CD4-positive, CD25-positive, alpha-beta regulatory T cell (primary cell): ENCODE measurements around the gene FLAD1. TPM values are rescaled to one million over a fixed set of nuclear protein-coding genes. Genes with fewer than 3 reads are reported as not detected.
"Not testable (repeated sequence)": the region's sequence is repeated elsewhere in the genome, so short reads cannot be mapped to it uniquely, and the experiment has no call there.

Experiments used
- ATAC-seq, 2 donors: fragments of 150-1000 bp; cut with Tn5 transposase; one replicate each; pipeline ENCODE4 v1.10.0; 2021; ENCODE audit warnings: low read depth in 2 of 2, moderate number of reproducible peaks in 2 of 2, moderate library complexity in 1 of 2
- DNase-seq, 3 donors: peaks; one replicate each; pipeline versions ENCODE4 v3.0.0 to v3.0.0-alpha.2; 2012 to 2022; ENCODE audit warnings: mixed read lengths in 1 of 3
- H3K27ac ChIP-seq: one replicate; pipeline ENCODE4 v1.7.0; 2013; ENCODE audit warnings: mild to moderate bottlenecking, low read length; ENCODE audit not compliant: insufficient read depth, poor library complexity, severe bottlenecking
- H3K27me3 ChIP-seq: one replicate; pipeline ENCODE4 v1.7.0; 2013; ENCODE audit warnings: low read length; ENCODE audit not compliant: control insufficient read depth, insufficient read depth
- H3K36me3 ChIP-seq: one replicate; pipeline ENCODE4 v1.7.0; 2013; ENCODE audit warnings: mild to moderate bottlenecking, low read length, moderate library complexity; ENCODE audit not compliant: control insufficient read depth, insufficient read depth
- H3K4me1 ChIP-seq: 2 replicates; pipeline ENCODE4 v1.7.0; 2013; ENCODE audit warnings: mild to moderate bottlenecking, low read length; ENCODE audit not compliant: insufficient read depth, control insufficient read depth, poor library complexity, severe bottlenecking
- H3K4me3 ChIP-seq: one replicate; pipeline ENCODE4 v1.7.0; 2013; ENCODE audit warnings: low read depth, mild to moderate bottlenecking, low read length, moderate library complexity
- H3K9me3 ChIP-seq, 2 experiments: 1 replicate in 1 of 2; 2 replicates in 1 of 2; pipeline ENCODE4 v1.7.0; 2013; ENCODE audit warnings: low read length in 2 of 2, mild to moderate bottlenecking in 1 of 2, moderate library complexity in 1 of 2; ENCODE audit not compliant: control insufficient read depth in 2 of 2
- H3K27ac Mint-ChIP-seq, 3 donors: one replicate each; pipeline ENCODE4 v1.8.0; 2020 to 2022; ENCODE audit warnings: mild to moderate bottlenecking in 3 of 3, mixed read lengths in 3 of 3, moderate library complexity in 2 of 3
- H3K27me3 Mint-ChIP-seq: one replicate; pipeline ENCODE4 v1.8.0; 2022; ENCODE audit warnings: mild to moderate bottlenecking, mixed read lengths
- H3K36me3 Mint-ChIP-seq: one replicate; pipeline ENCODE4 v1.8.0; 2020; ENCODE audit warnings: mixed read lengths
- H3K4me1 Mint-ChIP-seq, 4 donors: one replicate each; pipeline ENCODE4 v1.8.0; 2020 to 2022; ENCODE audit warnings: mixed read lengths in 4 of 4, mild to moderate bottlenecking in 1 of 4
- H3K4me3 Mint-ChIP-seq, 4 donors: one replicate each; pipeline ENCODE4 v1.8.0; 2020 to 2022; ENCODE audit warnings: mild to moderate bottlenecking in 4 of 4, mixed read lengths in 4 of 4, moderate library complexity in 3 of 4
- H3K9me3 Mint-ChIP-seq, 7 donors: one replicate each; pipeline ENCODE4 v1.8.0; 2020 to 2022; ENCODE audit warnings: mixed read lengths in 7 of 7, mild to moderate bottlenecking in 3 of 7, moderate library complexity in 2 of 7
- polyA plus RNA-seq, 4 donors: library from polyadenylated mRNA; unstranded; fragments of 300-500 nt; fragmentation: Illumina TruSeq; gene quantifications; one replicate each; pipeline ENCODE4 v1.2.3, GENCODE V29; 2021
- total RNA-seq: library from RNA; stranded (reverse); gene quantifications from one replicate; pipeline ENCODE4 v1.2.3, GENCODE V29; 2022

The FLAD1 gene
- total and polyA plus RNA-seq, 5 donors from 2014 or later, result 39.1 to 60.3 (median 42.6) TPM

DNA sequence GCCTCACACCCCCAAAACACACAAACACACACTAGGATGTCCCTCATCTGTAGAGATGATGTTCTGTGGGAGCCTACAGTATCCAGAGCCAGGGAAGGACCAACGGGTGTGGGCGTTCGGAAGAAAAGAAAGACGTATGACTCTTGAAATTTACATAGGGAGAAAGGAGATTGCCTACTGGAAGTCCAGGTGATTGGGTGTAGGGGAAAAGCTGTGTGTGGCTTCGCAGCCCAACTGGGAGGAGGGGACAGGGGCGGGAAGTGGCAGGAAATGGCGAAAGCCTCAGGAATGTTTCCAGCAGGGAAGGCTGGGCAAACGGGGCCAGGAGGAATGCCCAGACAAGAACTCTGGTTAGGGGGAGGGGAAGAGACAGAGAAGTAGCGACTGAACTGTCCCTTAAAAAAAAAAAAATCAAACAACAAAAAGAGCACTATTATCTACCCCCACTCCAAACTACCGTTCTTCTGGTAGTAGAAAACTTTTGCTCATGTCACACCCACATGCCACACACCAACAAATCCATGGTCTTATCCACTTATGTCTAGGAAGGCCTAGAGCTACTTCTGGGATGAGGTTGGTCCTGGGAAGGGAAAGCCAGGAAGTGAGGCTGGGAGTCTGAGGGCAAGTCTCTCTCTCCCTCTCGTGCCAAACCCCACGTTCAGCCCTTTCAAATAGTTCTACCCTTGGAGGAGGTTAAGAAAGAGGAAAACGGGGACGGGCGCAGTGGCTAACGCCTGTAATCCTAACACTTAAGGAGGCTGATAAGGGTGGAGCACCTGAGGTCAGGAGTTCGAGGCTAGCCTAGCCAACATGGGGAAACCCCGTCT, 10.4 kb upstream of the FLAD1 start:
- H3K4me1 Mint-ChIP-seq, result peaks cover 0 to 42% (median 31%) of the 10 kb centered on the region in 4 donors
- H3K27ac Mint-ChIP-seq, result peak overlapping the region in 1 of 3 donors; percentile 79
- H3K4me3 Mint-ChIP-seq, result peak overlapping the region in 1 of 4 donors; percentile 73
- H3K36me3 ChIP-seq, result peaks cover 13% of the 10 kb centered on the region
- H3K4me1 ChIP-seq, result peaks cover 50% of the 10 kb centered on the region
- H3K9me3 Mint-ChIP-seq, result no peaks in the 10 kb centered on the region
- H3K27me3 ChIP-seq, result no peaks in the 10 kb centered on the region
- no peaks in the 10 kb centered on the region for H3K9me3 ChIP-seq
- DNase-seq (no peak), ATAC-seq (no peak)
- H3K27ac ChIP-seq, result peak overlapping the region; percentile 98
- H3K4me3 ChIP-seq, result peak overlapping the region; percentile 22
- H3K27me3 Mint-ChIP-seq, result no peaks in the 10 kb centered on the region
- H3K36me3 Mint-ChIP-seq, result peaks cover 4% of the 10 kb centered on the region

DNA sequence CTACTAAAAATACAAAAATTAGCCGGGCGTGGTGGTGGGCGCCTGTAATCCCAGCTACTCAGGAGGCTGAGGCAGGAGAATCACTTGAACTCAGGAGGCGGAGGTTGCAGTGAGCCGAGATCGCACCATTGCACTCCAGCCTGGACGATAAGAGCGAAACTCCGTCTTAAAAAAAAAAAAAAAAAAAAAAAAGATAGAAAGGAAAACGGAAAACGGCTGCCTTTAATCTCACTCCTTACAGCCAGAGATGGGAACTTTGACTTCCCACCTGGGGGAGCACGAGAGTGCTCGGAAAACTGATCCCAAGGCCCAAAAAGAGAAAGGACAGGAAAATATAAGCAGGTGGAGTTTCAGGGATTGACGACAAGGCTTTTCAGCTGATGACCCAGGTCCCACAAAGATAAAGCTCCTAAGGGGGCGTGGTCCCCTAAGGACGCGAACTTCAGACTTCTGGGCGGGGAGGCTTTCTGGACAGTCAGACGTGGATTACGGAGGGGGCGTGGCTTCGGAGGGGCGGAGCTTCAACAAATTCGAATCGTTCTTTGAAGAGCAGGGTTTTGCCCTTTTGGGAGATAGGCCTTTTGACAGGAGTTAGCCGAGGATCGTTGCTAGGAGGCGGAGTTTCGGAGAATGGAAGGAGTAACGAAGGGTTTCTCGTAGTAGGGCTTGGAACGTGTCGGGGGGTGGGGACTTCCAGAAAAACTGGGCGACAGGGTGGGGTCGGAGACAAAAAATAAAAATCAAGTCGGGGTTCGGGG, 9.6 kb upstream of the FLAD1 start:
- peaks cover 50% of the 10 kb centered on the region for H3K4me1 ChIP-seq
- peak overlapping the region; percentile 98 for H3K27ac ChIP-seq
- Mint-ChIP-seq H3K36me3 (peaks cover 4% of the 10 kb centered on the region), H3K27me3 (no peaks in the 10 kb centered on the region), H3K4me1 (peaks cover 0 to 37% (median 26%) of the 10 kb centered on the region in 4 donors), H3K9me3 (no peaks in the 10 kb centered on the region), H3K4me3 (no peak overlapping the region), H3K27ac (peak overlapping the region in 1 of 3 donors; percentile 78)
- peak overlapping the region; percentile 90 for H3K4me3 ChIP-seq
- H3K36me3 ChIP-seq, result peaks cover 5% of the 10 kb centered on the region
- ATAC-seq, result no peak
- H3K27me3 ChIP-seq, result no peaks in the 10 kb centered on the region
- H3K9me3 ChIP-seq, result no peaks in the 10 kb centered on the region
- DNase-seq, result peak; percentile 83 to 93 (median 89)

DNA sequence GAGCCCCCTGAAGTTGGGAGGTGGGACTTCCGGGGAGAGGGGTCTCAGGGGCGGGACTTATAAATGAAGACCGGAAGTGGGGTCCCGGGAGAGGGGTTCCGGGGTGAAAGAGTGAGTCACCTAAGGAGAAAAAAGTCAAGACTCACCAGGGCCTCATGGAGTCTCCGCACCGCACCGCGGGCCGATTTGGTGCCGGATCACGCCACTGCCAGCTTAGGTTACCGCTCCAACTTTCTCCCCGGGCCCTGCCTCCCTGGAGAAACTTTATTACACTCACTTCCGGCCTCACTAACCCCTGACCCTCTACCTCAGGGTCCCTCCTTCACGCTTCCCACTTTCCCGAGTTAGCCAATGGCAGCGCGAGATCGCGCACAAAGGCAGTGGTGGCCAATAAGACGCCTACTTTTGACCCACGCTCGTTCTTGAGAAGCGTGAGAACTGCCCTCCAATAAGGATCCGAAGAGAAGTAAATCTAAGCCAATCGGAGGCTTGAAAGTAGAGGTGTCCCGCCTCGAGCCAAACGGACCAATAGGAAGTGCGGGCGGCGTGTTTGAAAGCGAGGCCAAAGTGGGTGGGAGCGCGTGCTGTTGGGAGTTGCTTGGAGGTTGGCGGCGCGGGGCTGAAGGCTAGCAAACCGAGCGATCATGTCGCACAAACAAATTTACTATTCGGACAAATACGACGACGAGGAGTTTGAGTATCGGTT, 8.9 kb upstream of the FLAD1 start, which contains the start of gene CKS1B:
Gene CKS1B, plus strand, starts transcription at position 580 of the 706 bp plus-strand sequence. Its CDS starts 65 bp downstream, at position 645.
- no peaks in the 10 kb centered on the region for H3K27me3 Mint-ChIP-seq
- Histone ChIP-seq H3K9me3 (no peaks in the 10 kb centered on the region), H3K4me1 (peaks cover 50% of the 10 kb centered on the region), H3K27me3 (no peaks in the 10 kb centered on the region), H3K36me3 (no peaks in the 10 kb centered on the region), H3K27ac (peak within 1 kb of the TSS; percentile 98), H3K4me3 (peak within 1 kb of the TSS; percentile 95)
- H3K36me3 Mint-ChIP-seq, result peaks cover 4% of the 10 kb centered on the region
- peaks cover 0 to 33% (median 25%) of the 10 kb centered on the region in 4 donors for H3K4me1 Mint-ChIP-seq
- no peak within 1 kb of the TSS for H3K4me3 Mint-ChIP-seq
- DNase-seq, result peak; percentile 92 to 99 (median 99)
- H3K9me3 Mint-ChIP-seq, result no peaks in the 10 kb centered on the region
- H3K27ac Mint-ChIP-seq, result no peak within 1 kb of the TSS
- peak; percentile 89 to 91 for ATAC-seq

DNA sequence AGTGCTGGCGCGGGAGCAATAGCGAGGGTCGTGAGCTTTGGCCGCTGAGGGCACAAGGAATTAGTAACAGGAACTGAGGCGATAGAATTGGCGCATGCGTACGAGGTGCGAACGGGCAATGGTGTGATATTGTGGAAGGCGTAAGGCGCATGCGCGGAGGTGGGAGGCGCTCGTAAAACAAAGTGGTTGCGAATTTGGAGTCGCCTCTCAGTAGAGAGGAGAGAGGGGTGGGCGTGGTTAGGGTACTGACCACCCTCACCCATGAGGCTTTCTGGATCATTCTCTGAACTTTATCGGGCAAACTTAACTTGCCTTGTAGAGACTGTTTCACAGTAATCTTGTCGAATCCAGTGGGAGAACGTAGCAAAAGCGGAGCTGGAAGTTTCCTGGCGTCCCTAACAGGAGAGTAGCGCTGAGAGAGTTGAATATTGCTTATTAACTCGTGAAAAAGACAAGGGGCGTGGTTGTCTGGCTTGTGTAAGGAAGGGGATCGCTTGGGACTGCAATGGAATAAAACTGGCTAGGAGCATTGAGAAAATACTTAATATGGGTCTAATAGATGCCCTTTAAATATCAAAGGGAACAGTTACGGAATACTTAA, 8.2 kb upstream of the FLAD1 start:
- H3K27ac ChIP-seq, result peak overlapping the region; percentile 98
- H3K4me1 ChIP-seq, result peaks cover 50% of the 10 kb centered on the region
- H3K36me3 ChIP-seq, result no peaks in the 10 kb centered on the region
- Mint-ChIP-seq H3K9me3 (no peaks in the 10 kb centered on the region), H3K36me3 (peaks cover 7% of the 10 kb centered on the region), H3K4me1 (peaks cover 0 to 27% (median 21%) of the 10 kb centered on the region in 4 donors), H3K4me3 (no peak overlapping the region), H3K27ac (no peak overlapping the region), H3K27me3 (no peaks in the 10 kb centered on the region)
- no peaks in the 10 kb centered on the region for H3K27me3 ChIP-seq
- ATAC-seq, result peak; percentile 26 to 39
- H3K9me3 ChIP-seq, result no peaks in the 10 kb centered on the region
- peak overlapping the region; percentile 95 for H3K4me3 ChIP-seq
- DNase-seq, result peak; percentile 93 to 97 (median 97)

DNA sequence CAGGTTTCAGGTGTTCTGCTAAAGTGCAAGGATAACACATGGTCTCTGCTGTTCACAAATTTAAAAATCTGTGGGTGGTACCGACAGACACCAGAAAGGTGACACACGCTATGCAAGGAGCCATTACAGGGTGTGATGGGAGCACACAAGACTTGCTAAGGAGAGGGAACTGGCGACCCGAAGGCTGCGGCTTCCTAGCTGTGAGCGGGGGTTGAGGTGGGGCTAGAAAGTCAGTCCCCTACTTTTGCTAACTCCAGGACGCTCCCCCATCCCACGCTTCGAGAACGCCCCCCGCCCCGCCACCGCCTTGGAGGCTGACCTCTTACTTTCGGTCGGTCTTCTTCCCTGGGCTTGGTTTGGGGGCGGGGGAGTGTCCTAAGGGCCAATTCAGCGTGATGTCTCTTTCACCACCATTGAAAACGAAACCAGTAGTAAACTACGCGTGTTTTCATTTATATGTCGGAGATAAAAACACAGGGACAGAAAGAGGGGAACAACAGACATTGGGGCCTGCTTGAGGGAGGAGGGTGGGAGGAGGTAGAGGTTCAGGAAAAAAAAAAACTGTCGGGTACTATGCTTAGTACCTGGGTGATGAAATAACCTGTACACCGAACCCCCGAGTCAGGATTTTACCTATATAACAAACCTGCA, 7.6 kb upstream of the FLAD1 start:
- Mint-ChIP-seq H3K27ac (no peak overlapping the region), H3K4me3 (no peak overlapping the region), H3K9me3 (no peaks in the 10 kb centered on the region), H3K27me3 (no peaks in the 10 kb centered on the region), H3K36me3 (peaks cover 7% of the 10 kb centered on the region), H3K4me1 (peaks cover 0 to 27% (median 21%) of the 10 kb centered on the region in 4 donors)
- Histone ChIP-seq H3K9me3 (no peaks in the 10 kb centered on the region), H3K4me3 (peak overlapping the region; percentile 95), H3K4me1 (peaks cover 47% of the 10 kb centered on the region), H3K36me3 (no peaks in the 10 kb centered on the region), H3K27me3 (no peaks in the 10 kb centered on the region), H3K27ac (peak overlapping the region; percentile 98)
- DNase-seq (peak; percentile 38 to 75 (median 48)), ATAC-seq (no peak)

GRCh38 chr1:154977762-154978161, 5.4 kb upstream of the FLAD1 start:
- H3K27ac ChIP-seq, H3K4me3 ChIP-seq, H3K27me3 ChIP-seq, H3K9me3 Mint-ChIP-seq, ATAC-seq, H3K9me3 ChIP-seq, H3K36me3 ChIP-seq, H3K27me3 Mint-ChIP-seq, H3K4me1 Mint-ChIP-seq, DNase-seq, H3K36me3 Mint-ChIP-seq: not testable (repeated sequence)
- peaks cover 33% of the 10 kb centered on the region for H3K4me1 ChIP-seq
- H3K27ac Mint-ChIP-seq, result peak overlapping the region in 1 of 3 donors; percentile 48
- peak overlapping the region in 3 of 4 donors; percentile 20 to 35 (median 22) for H3K4me3 Mint-ChIP-seq

DNA sequence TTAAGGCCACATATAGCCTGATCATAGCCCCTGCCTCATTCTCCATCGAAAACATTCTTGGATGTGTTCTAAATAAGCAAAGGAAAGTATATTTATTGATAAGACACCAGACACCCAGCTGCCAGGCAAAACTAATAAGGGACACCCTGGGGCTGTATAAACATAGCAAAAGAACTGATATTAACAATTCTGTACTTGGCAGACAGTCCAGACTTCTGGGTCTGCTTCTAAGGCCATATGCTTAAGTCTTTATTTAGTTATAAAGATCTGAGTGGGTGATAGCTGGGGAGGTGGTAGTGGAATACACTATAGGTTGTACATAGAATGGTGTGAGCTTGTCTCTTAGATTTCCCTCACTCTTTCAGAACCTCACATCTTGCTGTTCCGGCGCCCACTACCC, 4.8 kb upstream of the FLAD1 start:
- Mint-ChIP-seq H3K4me3 (no peak overlapping the region), H3K9me3 (no peaks in the 10 kb centered on the region), H3K27ac (no peak overlapping the region)

More for the DNA sequence above, 4.8 kb upstream of the FLAD1 start:
- H3K27me3 ChIP-seq, result no peaks in the 10 kb centered on the region
- no peak for DNase-seq
- no peak for ATAC-seq
- no peak overlapping the region for H3K4me3 ChIP-seq
- peaks cover 0 to 6% (median 3%) of the 10 kb centered on the region in 4 donors for H3K4me1 Mint-ChIP-seq
- H3K36me3 ChIP-seq, result no peaks in the 10 kb centered on the region
- H3K9me3 ChIP-seq, result no peaks in the 10 kb centered on the region
- H3K4me1 ChIP-seq, result peaks cover 30% of the 10 kb centered on the region
- H3K36me3 Mint-ChIP-seq, result peaks cover 3% of the 10 kb centered on the region
- no peak overlapping the region for H3K27ac ChIP-seq
- H3K27me3 Mint-ChIP-seq, result no peaks in the 10 kb centered on the region
